Astrocyte (in vitro differentiated cells and primary cell): Measurements from ENCODE around the gene R3HCC1L. TPM values are rescaled to one million over a fixed set of nuclear protein-coding genes. Genes with fewer than 3 reads are reported as not detected.
A peak's percentile ranks its signal among the peaks of the same experiment; 100 is the strongest.

ENCODE experiments used
- DNase-seq: peaks from one replicate; pipeline ENCODE4 v3.0.0-alpha.2; 2010; ENCODE audit warnings: low read depth
- FAIRE-seq: peaks from 2 replicates; lab custom pipeline; 2011; peaks lifted over from hg19 to GRCh38; lab: Jason Lieb, UNC
- H2AFZ ChIP-seq: 2 replicates; pipeline ENCODE4 v1.6.0; 2012; ENCODE audit warnings: low read depth, low read length, inconsistent platforms
- H3K27ac ChIP-seq: 2 replicates; pipeline ENCODE4 v1.5.1; 2011; ENCODE audit warnings: low read depth, low read length, inconsistent platforms
- H3K27me3 ChIP-seq: 2 replicates; pipeline ENCODE4 v1.6.0; 2011; ENCODE audit warnings: low read length, inconsistent platforms; ENCODE audit not compliant: insufficient read depth
- H3K36me3 ChIP-seq: 2 replicates; pipeline ENCODE4 v1.5.1; 2011; ENCODE audit warnings: low read length, inconsistent platforms; ENCODE audit not compliant: insufficient read depth
- H3K4me1 ChIP-seq: 2 replicates; pipeline ENCODE4 v1.5.1; 2011; ENCODE audit warnings: low read length, inconsistent platforms; ENCODE audit not compliant: insufficient read depth
- H3K4me2 ChIP-seq: 2 replicates; pipeline ENCODE4 v1.6.0; 2012; ENCODE audit warnings: low read length, inconsistent platforms
- H3K4me3 ChIP-seq: 2 replicates; pipeline ENCODE4 v1.5.1; 2011; ENCODE audit warnings: low read depth, mild to moderate bottlenecking, low read length, inconsistent platforms; ENCODE audit not compliant: insufficient read depth
- H3K79me2 ChIP-seq: 2 replicates; pipeline ENCODE4 v1.6.0; 2012; ENCODE audit warnings: mild to moderate bottlenecking, low read length, inconsistent platforms; ENCODE audit not compliant: insufficient read depth
- H3K9ac ChIP-seq: 2 replicates; pipeline ENCODE4 v1.6.0; 2012; ENCODE audit warnings: mild to moderate bottlenecking, low read length, inconsistent platforms
- H3K9me3 ChIP-seq: 2 replicates; pipeline ENCODE4 v1.5.1; 2012; ENCODE audit warnings: low read depth, mild to moderate bottlenecking, low read length, inconsistent platforms; ENCODE audit not compliant: insufficient read depth
- H4K20me1 ChIP-seq: 2 replicates; pipeline ENCODE4 v1.6.0; 2012; ENCODE audit warnings: low read length, inconsistent platforms; ENCODE audit not compliant: insufficient read depth
- H3K27ac Mint-ChIP-seq: one replicate; pipeline ENCODE4 v1.8.0; 2021; ENCODE audit warnings: mild to moderate bottlenecking, mixed read lengths; ENCODE audit not compliant: unreplicated experiment
- H3K27me3 Mint-ChIP-seq: one replicate; pipeline ENCODE4 v1.8.0; 2021; ENCODE audit warnings: low read depth, mixed read lengths; ENCODE audit not compliant: unreplicated experiment
- H3K36me3 Mint-ChIP-seq: one replicate; pipeline ENCODE4 v1.8.0; 2021; ENCODE audit warnings: low read depth, mixed read lengths; ENCODE audit not compliant: unreplicated experiment
- H3K4me1 Mint-ChIP-seq: one replicate; pipeline ENCODE4 v1.8.0; 2021; ENCODE audit warnings: low read depth, mixed read lengths; ENCODE audit not compliant: unreplicated experiment
- H3K4me3 Mint-ChIP-seq: one replicate; pipeline ENCODE4 v1.8.0; 2021; ENCODE audit warnings: mild to moderate bottlenecking, moderate library complexity, mixed read lengths; ENCODE audit not compliant: unreplicated experiment
- H3K9me3 Mint-ChIP-seq: one replicate; pipeline ENCODE4 v1.8.0; 2021; ENCODE audit warnings: mild to moderate bottlenecking, mixed read lengths; ENCODE audit not compliant: unreplicated experiment
- CTCF ChIP-seq: IDR thresholded peaks from 2 replicates; pipeline ENCODE4 v1.5.1; 2011; ENCODE audit warnings: low read depth, mild to moderate bottlenecking, inconsistent platforms, low read length, moderate library complexity; ENCODE audit not compliant: insufficient read depth
- EZH2 ChIP-seq: IDR thresholded peaks from 2 replicates; pipeline ENCODE4 v1.6.1; 2012; ENCODE audit warnings: mild to moderate bottlenecking, low read length, inconsistent platforms; ENCODE audit not compliant: insufficient read depth
- total RNA-seq: library from RNA; stranded (reverse); gene quantifications from 2 replicates; pipeline ENCODE4 v1.2.1, GENCODE V29; 2021

R3HCC1L gene
- total RNA-seq, 1 donor from 2014 or later, result 19.9 TPM

GRCh38 chr10:98269435-98269912 lies 135.0 kb downstream of the R3HCC1L start:
- Histone ChIP-seq H3K27me3 (no peaks in the 10 kb centered on the region), H3K4me3 (no peak overlapping the region), H3K27ac (peak overlapping the region; percentile 62), H3K36me3 (no peaks in the 10 kb centered on the region), H4K20me1 (no peaks in the 10 kb centered on the region), H3K4me1 (peaks cover 38% of the 10 kb centered on the region), H2AFZ (peak overlapping the region; percentile 38), H3K4me2 (peak overlapping the region; percentile 84), H3K9me3 (no peaks in the 10 kb centered on the region), H3K9ac (peak overlapping the region; percentile 68), H3K79me2 (no peaks in the 10 kb centered on the region)
- H3K9me3 Mint-ChIP-seq, result no peaks in the 10 kb centered on the region
- peak; percentile 5 for FAIRE-seq
- TF ChIP-seq CTCF, result no peak
- peaks cover 6% of the 10 kb centered on the region for H3K27me3 Mint-ChIP-seq
- H3K27ac Mint-ChIP-seq, result peak overlapping the region; percentile 92
- peak; percentile 84 for DNase-seq
- H3K4me1 Mint-ChIP-seq, result peaks cover 51% of the 10 kb centered on the region
- no peaks in the 10 kb centered on the region for H3K36me3 Mint-ChIP-seq
- H3K4me3 Mint-ChIP-seq, result peak overlapping the region; percentile 45

DNA sequence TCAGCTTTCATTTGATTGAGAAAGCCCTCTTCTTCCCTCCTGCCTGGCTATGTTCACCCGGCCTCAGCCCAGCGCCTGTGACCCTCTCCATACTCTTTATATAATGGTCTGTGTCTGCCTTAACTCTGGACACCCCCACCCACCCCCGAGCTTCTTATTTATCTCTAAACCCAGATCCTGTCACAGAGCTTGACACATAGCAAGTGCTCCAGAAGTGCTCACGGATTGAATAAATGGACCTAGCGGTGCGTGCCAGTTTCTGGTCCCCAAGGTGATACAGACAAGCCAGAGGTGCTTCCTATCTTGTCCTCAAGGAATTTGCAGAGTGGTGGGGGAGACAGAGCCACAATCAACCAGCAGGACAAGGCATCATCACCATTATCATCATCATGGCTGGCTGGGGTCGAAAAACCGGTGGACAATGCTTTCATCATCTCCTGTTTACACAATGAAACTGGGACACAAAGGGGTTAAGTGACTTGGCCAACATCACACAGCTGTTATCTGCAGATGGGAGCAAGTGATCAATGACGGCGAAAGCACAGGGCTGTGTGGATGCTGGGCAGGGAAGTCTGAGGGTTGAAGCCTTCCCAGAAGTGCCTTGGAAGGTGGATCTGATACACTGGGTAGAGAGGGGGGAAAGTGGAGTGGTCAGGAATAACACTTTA lies 135.8 kb downstream of the R3HCC1L start:
- H3K27ac ChIP-seq, result peak overlapping the region; percentile 62
- peak overlapping the region; percentile 24 for H3K9ac ChIP-seq
- no peaks in the 10 kb centered on the region for H3K27me3 ChIP-seq
- TF ChIP-seq CTCF (no peak), EZH2 (no peak)
- no peaks in the 10 kb centered on the region for H3K79me2 ChIP-seq
- H3K4me3 ChIP-seq, result no peak overlapping the region
- Mint-ChIP-seq H3K27ac (peak overlapping the region; percentile 24), H3K27me3 (peaks cover 9% of the 10 kb centered on the region), H3K9me3 (no peaks in the 10 kb centered on the region), H3K4me3 (no peak overlapping the region), H3K36me3 (peaks cover 2% of the 10 kb centered on the region), H3K4me1 (peaks cover 49% of the 10 kb centered on the region)
- FAIRE-seq (no peak), DNase-seq (no peak)
- H3K36me3 ChIP-seq, result no peaks in the 10 kb centered on the region
- no peak overlapping the region for H2AFZ ChIP-seq
- peak overlapping the region; percentile 84 for H3K4me2 ChIP-seq
- no peaks in the 10 kb centered on the region for H4K20me1 ChIP-seq
- peaks cover 38% of the 10 kb centered on the region for H3K4me1 ChIP-seq
- no peaks in the 10 kb centered on the region for H3K9me3 ChIP-seq

GRCh38 chr10:98270786-98271185 lies 136.3 kb downstream of the R3HCC1L start:
- Mint-ChIP-seq H3K4me1 (peaks cover 45% of the 10 kb centered on the region), H3K27ac (no peak overlapping the region), H3K4me3 (no peak overlapping the region), H3K36me3 (peaks cover 5% of the 10 kb centered on the region), H3K9me3 (peaks cover 2% of the 10 kb centered on the region), H3K27me3 (peaks cover 13% of the 10 kb centered on the region)
- Histone ChIP-seq H3K79me2 (no peaks in the 10 kb centered on the region), H3K4me2 (no peak overlapping the region), H3K27ac (no peak overlapping the region), H3K9ac (no peak overlapping the region), H4K20me1 (no peaks in the 10 kb centered on the region), H2AFZ (no peak overlapping the region), H3K27me3 (peaks cover 3% of the 10 kb centered on the region), H3K4me3 (no peak overlapping the region), H3K4me1 (peaks cover 34% of the 10 kb centered on the region), H3K36me3 (no peaks in the 10 kb centered on the region), H3K9me3 (no peaks in the 10 kb centered on the region)
- DNase-seq, result no peak
- no peak for TF ChIP-seq CTCF
- no peak for TF ChIP-seq EZH2
- no peak for FAIRE-seq
